Tibial nerve (tissue), 4 donors: Measurements from ENCODE around the gene ZNF497. TPM values are rescaled to one million over a fixed set of nuclear protein-coding genes. Genes with fewer than 3 reads are reported as not detected.

Experiments
- DNase-seq, 2 donors: peaks; one replicate each; pipeline ENCODE4 v3.0.0-alpha.2; 2019; ENCODE audit warnings: low spot score in 2 of 2
- H3K27ac ChIP-seq, 4 donors: fragments of 200-600 bp; sonication (generic) in 3 of 4; one replicate each; pipeline ENCODE4 v1.5.1; 2017 to 2019; ENCODE audit warnings: mild to moderate bottlenecking in 1 of 4
- H3K27me3 ChIP-seq, 2 donors: fragments of 200-600 bp; sonication (generic) in 1 of 2; one replicate each; pipeline versions ENCODE4 v1.5.1 to v1.6.0; 2017 to 2019
- H3K36me3 ChIP-seq, 3 donors: fragments of 200-600 bp; sonication (generic); one replicate each; pipeline ENCODE4 v1.5.1; 2018 to 2019
- H3K4me1 ChIP-seq, 4 donors: fragments of 200-600 bp; sonication (generic) in 3 of 4; one replicate each; pipeline ENCODE4 v1.5.1; 2017 to 2019
- H3K4me3 ChIP-seq, 4 donors: fragments of 200-600 bp; sonication (generic) in 3 of 4; one replicate each; pipeline ENCODE4 v1.5.1; 2017 to 2019; ENCODE audit warnings: mild to moderate bottlenecking in 1 of 4, moderate library complexity in 1 of 4
- H3K9me3 ChIP-seq, 4 donors: fragments of 200-600 bp; sonication (generic) in 3 of 4; one replicate each; pipeline ENCODE4 v1.5.1; 2017 to 2019
- EP300 ChIP-seq, 2 donors: sonication (generic); formaldehyde crosslinking; IDR thresholded peaks; one replicate each; pipeline ENCODE4 v1.6.1; 2017; ENCODE audit warnings: antibody characterized with exemption in 2 of 2, mild to moderate bottlenecking in 1 of 2
- POLR2A ChIP-seq, 2 donors: fragments of 450-650 bp; IDR thresholded peaks; one replicate each; pipeline ENCODE4 v1.6.1; 2017; ENCODE audit warnings: antibody characterized with exemption in 2 of 2, mild to moderate bottlenecking in 2 of 2, moderate library complexity in 2 of 2
- WGBS, 2 donors: methylation state at CpG; one replicate each; pipeline ENCODE4 v1.1.5; 2018; 5-methylcytosine and 5-hydroxymethylcytosine counted together
- total RNA-seq, 4 donors: library from RNA; depleted of rRNA; stranded (reverse); fragments of >200 nt; gene quantifications; one replicate each; pipeline ENCODE4 v1.1.0, GENCODE V29; 2016
- TF ChIP-seq, protein P1 (sequence below), 5 experiments: fragments of 200-600 bp in 3 of 5; fragments of 450-650 bp in 2 of 5; sonication (generic) in 3 of 5; IDR thresholded peaks; one replicate each; pipeline ENCODE4 v1.5.1; 2016 to 2019; ENCODE audit warnings: antibody characterized with exemption in 5 of 5, mild to moderate bottlenecking in 3 of 5, moderate library complexity in 2 of 5

The ZNF497 gene
- total RNA-seq, 4 donors from 2014 or later, result 2.9 to 6.5 (median 3.9) TPM

DNA sequence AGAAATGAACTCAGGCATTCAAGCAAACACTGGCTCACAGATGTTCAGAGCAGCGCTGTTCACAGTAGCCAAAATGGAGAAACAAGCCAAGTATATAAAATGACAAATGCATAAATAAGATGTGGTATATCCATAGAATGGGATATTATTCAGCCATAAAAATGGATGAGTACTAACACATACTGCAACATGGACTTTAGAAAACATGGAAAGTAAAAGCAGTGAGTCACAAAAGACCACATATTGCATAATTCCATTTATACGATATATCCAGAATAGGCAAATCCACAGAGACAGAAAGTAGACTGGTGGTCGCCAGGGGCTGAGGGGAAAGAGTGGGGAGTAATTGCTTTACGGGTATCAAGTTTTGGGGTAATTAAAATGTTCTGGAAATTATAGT lies 11.6 kb upstream of the ZNF497 start:
- Histone ChIP-seq H3K4me3 (no peak overlapping the region), H3K36me3 (peaks cover 0 to 7% (median 0%) of the 10 kb centered on the region in 3 donors), H3K9me3 (no peaks in the 10 kb centered on the region), H3K27ac (no peak overlapping the region), H3K4me1 (peaks cover 0 to 2% (median under 1%) of the 10 kb centered on the region in 4 donors), H3K27me3 (no peaks in the 10 kb centered on the region)
- DNase-seq, result no peak
- TF ChIP-seq, protein P1, sequence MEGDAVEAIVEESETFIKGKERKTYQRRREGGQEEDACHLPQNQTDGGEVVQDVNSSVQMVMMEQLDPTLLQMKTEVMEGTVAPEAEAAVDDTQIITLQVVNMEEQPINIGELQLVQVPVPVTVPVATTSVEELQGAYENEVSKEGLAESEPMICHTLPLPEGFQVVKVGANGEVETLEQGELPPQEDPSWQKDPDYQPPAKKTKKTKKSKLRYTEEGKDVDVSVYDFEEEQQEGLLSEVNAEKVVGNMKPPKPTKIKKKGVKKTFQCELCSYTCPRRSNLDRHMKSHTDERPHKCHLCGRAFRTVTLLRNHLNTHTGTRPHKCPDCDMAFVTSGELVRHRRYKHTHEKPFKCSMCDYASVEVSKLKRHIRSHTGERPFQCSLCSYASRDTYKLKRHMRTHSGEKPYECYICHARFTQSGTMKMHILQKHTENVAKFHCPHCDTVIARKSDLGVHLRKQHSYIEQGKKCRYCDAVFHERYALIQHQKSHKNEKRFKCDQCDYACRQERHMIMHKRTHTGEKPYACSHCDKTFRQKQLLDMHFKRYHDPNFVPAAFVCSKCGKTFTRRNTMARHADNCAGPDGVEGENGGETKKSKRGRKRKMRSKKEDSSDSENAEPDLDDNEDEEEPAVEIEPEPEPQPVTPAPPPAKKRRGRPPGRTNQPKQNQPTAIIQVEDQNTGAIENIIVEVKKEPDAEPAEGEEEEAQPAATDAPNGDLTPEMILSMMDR (IDR thresholded peaks at IDR 0.05), result no peak
- TF ChIP-seq EP300 (IDR thresholded peaks at IDR 0.05), result no peak
- TF ChIP-seq POLR2A (IDR thresholded peaks at IDR 0.05), result no peak
- 83% methylated on average over 4 of the region's 4 CpGs for WGBS, 2 donors

- no peaks in the 10 kb centered on the region for H3K9me3 ChIP-seq
- H3K27ac ChIP-seq, result no peak overlapping the region
- TF ChIP-seq, protein P1 (IDR thresholded peaks at IDR 0.05), result no peak
- no peak for TF ChIP-seq EP300 (IDR thresholded peaks at IDR 0.05)
- no peak for TF ChIP-seq POLR2A (IDR thresholded peaks at IDR 0.05)
- DNase-seq, result no peak
- peaks cover 0 to 22% (median 0%) of the 10 kb centered on the region in 3 donors for H3K36me3 ChIP-seq
- H3K4me3 ChIP-seq, result no peak overlapping the region
- WGBS, 2 donors, result 69 to 72% methylated on average over 15 of the region's 15 CpGs
- H3K4me1 ChIP-seq, result no peaks in the 10 kb centered on the region
- H3K27me3 ChIP-seq, result no peaks in the 10 kb centered on the region
Measured at GRCh38 chr19:58372311-58373133, 10.0 kb upstream of the ZNF497 start.

DNA sequence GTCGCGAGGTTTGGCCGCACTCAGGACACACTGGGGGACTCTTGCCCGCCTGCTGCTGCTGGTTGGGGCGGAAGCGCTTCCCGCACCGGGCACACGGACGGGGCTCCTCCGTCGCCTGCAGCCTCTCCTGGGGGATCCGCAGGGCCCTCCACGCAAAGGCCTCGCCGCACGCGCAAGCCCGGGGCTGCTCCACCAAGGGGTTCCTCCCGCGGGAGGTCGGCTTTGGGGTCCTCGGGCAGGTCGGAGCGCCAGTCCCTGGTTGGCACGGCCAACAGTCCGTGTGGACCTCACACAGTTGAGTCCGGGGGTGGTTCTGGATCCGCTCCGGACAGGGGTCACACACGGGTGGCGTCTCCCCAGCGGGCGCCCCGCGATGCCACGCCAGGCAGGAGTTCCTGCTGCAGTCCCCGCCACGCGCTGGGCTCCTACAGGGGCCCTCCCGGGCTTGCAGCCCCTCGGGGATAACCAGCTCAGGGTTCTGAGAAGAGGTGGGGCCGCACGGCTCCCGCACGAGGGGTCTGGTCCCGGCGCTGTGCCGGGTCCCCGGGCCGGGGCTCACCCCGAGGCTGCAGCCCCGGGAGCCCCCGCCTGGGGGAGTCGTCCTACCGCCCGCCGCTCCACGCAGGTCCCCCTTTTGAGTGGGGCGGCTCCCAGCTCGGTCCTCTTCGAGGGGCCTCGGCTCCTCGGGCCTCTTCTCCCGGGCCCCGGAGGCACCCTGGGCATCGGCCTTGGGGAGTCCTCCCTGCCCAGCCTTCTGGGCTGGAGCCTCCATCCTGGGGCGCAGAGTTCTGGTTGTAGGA lies 6.2 kb upstream of the ZNF497 start:
- H3K4me3 ChIP-seq, result no peak overlapping the region
- TF ChIP-seq EP300 (IDR thresholded peaks at IDR 0.05), result no peak
- no peak for TF ChIP-seq POLR2A (IDR thresholded peaks at IDR 0.05)
- TF ChIP-seq, protein P1 (IDR thresholded peaks at IDR 0.05), result no peak
- DNase-seq, result no peak
- H3K9me3 ChIP-seq, result no peaks in the 10 kb centered on the region
- H3K27ac ChIP-seq, result no peak overlapping the region
- no peaks in the 10 kb centered on the region for H3K27me3 ChIP-seq
- H3K4me1 ChIP-seq, result no peaks in the 10 kb centered on the region
- WGBS, 2 donors, result 89 to 90% methylated on average over 46 to 52 of the region's 68 CpGs
- H3K36me3 ChIP-seq, result peaks cover 0 to 43% (median 0%) of the 10 kb centered on the region in 3 donors

DNA sequence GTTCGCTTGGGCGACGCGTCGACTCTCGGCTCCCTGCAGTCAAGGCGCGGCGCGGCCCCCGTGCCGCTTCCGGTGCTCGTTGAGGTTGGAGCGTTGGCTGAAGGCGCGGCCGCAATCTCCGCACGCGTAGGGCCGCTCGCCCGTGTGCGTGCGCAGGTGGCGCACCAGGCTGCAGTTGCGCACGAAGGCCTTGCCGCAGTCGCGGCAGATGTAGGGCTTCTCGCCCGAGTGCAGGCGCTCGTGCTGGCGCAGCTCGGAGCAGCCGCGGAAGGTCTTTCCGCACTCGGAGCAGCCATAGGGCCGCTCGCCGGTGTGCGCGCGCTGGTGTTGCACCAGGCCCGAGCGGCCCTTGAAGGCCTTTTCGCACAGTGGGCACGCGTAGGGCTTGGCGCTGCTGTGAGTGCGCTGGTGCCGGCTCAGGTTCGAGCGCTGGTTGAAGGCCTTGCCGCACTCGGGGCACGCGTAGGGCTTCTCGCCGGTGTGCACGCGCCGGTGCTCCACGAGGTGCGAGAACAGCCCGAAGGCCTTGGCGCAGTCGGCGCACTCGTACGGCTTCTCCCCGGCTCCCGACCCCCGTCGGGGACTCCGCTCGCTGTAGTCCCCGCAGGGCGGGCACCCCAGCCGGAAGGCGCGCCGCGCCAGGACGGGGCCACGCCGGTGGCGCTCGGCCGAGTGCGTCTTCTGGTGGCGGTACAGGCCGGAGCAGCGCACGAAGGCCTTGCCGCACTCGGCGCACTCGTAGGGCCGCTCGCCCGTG lies 5.3 kb upstream of the ZNF497 start:
- TF ChIP-seq EP300 (IDR thresholded peaks at IDR 0.05), result no peak
- TF ChIP-seq, protein P1 (IDR thresholded peaks at IDR 0.05), result no peak
- TF ChIP-seq POLR2A (IDR thresholded peaks at IDR 0.05), result no peak
- Histone ChIP-seq H3K36me3 (peaks cover 0 to 43% (median 0%) of the 10 kb centered on the region in 3 donors), H3K9me3 (no peaks in the 10 kb centered on the region), H3K4me3 (no peak overlapping the region), H3K27me3 (no peaks in the 10 kb centered on the region), H3K4me1 (peaks cover 0 to 7% (median 0%) of the 10 kb centered on the region in 4 donors), H3K27ac (no peak overlapping the region)
- DNase-seq, result no peak
- 73% methylated on average over 58 to 94 of the region's 106 CpGs for whole genome bisulfite sequencing, 2 donors
